ENCODE results near the gene NCAPH2.

- no peak for TF ChIP-seq CTCF (IDR thresholded peaks at IDR 0.05)
- no peak for TF ChIP-seq POLR2A (IDR thresholded peaks at IDR 0.05)
Measured at GRCh38 chr22:50489363-50490243, 18.4 kb upstream of the NCAPH2 start.
